Measurements from ENCODE around the gene FAM228A. TPM values are rescaled to one million over a fixed set of nuclear protein-coding genes. Genes with fewer than 3 reads are reported as not detected.

The FAM228A gene
- total RNA-seq, 2 experiments from 2014 or later = 0.25 to 0.46 TPM

DNA sequence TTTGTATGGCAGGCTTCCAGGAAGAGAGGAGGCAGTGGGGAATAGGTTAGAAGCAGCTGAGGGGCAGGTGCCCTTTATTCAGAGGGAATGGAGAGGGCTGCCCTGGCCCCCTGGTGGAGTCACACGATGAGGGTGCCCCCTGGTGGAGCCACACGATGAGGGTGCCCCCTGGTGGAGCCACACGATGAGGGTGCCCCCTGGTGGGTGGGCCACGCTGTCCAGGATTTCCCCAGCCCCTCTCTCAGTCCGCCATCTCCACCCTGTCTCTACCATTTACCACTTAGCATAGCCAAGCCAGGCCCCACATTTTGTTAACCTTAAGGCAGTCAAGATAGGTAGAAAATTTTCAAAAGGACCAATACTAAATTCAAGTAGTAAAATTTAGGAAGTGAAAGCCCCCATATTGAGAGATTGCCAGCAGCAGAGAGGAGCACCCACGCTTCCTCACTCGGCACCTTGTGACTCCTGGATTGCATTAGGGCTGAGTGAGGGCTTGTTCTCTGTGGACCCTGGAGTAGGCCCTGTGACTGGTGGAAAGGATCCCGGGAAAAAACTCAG is 10.4 kb upstream of the FAM228A start:
- H3K79me2 ChIP-seq (ENCODE audit: insufficient read depth, low read depth, low read length) = no peaks in the 10 kb centered on the region
- TF ChIP-seq EZH2phosphoT487 (IDR thresholded peaks at IDR 0.05; ENCODE audit: borderline replicate concordance, low read depth, low read length) = no peak
- TF ChIP-seq, protein P1, sequence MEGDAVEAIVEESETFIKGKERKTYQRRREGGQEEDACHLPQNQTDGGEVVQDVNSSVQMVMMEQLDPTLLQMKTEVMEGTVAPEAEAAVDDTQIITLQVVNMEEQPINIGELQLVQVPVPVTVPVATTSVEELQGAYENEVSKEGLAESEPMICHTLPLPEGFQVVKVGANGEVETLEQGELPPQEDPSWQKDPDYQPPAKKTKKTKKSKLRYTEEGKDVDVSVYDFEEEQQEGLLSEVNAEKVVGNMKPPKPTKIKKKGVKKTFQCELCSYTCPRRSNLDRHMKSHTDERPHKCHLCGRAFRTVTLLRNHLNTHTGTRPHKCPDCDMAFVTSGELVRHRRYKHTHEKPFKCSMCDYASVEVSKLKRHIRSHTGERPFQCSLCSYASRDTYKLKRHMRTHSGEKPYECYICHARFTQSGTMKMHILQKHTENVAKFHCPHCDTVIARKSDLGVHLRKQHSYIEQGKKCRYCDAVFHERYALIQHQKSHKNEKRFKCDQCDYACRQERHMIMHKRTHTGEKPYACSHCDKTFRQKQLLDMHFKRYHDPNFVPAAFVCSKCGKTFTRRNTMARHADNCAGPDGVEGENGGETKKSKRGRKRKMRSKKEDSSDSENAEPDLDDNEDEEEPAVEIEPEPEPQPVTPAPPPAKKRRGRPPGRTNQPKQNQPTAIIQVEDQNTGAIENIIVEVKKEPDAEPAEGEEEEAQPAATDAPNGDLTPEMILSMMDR (conservative IDR thresholded peaks at IDR 0.05; ENCODE audit: low read length) = peak; percentile 99
- ChIA-PET CTCF (ENCODE audit: unreplicated experiment) (interaction anchor here (0.6 kb wide), 1 partner anchor 99 kb away, joined by 3 read pairs; no protein-coding TSS in a partner anchor), POLR2A (no interaction called here)
- H3K4me1 ChIP-seq (ENCODE audit: insufficient read depth, low read length, poor library complexity, severe bottlenecking) = no peaks in the 10 kb centered on the region
- peaks cover 6% of the 10 kb centered on the region; the same call in 1 of the 2 replicates for H3K9me3 ChIP-seq (ENCODE audit: low read length)
- no peaks in the 10 kb centered on the region for H3K36me3 ChIP-seq (ENCODE audit: insufficient read depth, low read length)
- peak; percentile 67 for DNase-seq (ENCODE audit: low spot score)
- H4K20me1 ChIP-seq (ENCODE audit: insufficient read depth, low read length) = no peaks in the 10 kb centered on the region
- no peaks in the 10 kb centered on the region for H3K9me2 ChIP-seq (ENCODE audit: insufficient read depth, low read length)
- no peak overlapping the region for H3K27ac ChIP-seq (ENCODE audit: low read depth, low read length, poor library complexity, severe bottlenecking)
- no peak overlapping the region; the same call in 1 of the 2 replicates for H3K4me2 ChIP-seq (ENCODE audit: low read length)
- no peak overlapping the region for H3K4me3 ChIP-seq (ENCODE audit: low read depth, low read length, poor library complexity, severe bottlenecking)
- BruUV-seq (replicated peaks) = no TSS peak
- H2AFZ ChIP-seq (ENCODE audit: low read length) = no peak overlapping the region
- intact Hi-C loops (cut with micrococcal nuclease; ENCODE audit: unreplicated experiment) = loop anchor here (1.0 to 5.0 kb wide), 5 partner anchors 143 to 340 kb away; partner anchors contain the start of gene ATAD2B

DNA sequence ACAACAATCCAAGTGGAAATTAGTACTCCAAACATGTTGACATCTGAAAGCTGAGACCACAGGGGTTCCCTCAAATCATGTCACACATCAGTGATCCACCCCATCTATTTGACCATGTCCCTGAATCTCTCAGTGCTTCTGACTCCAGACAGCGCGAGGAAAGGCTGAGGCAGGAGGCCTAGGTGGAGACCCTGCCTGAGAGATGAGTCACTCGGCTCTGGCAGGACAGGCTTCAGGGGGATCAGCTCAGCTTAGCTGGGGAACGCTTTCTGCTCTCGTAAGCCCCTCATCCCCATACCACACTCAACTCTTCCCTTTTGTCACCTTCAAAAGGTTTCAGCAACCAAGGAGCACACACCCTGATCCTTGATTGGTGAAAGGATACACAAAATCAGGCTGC is 5.8 kb upstream of the FAM228A start:
- intact Hi-C loops (cut with micrococcal nuclease; ENCODE audit: unreplicated experiment) = no loop called here
- Histone ChIP-seq H3K27ac (ENCODE audit: low read depth, low read length, poor library complexity, severe bottlenecking) (no peak overlapping the region), H3K4me1 (ENCODE audit: insufficient read depth, low read length, poor library complexity, severe bottlenecking) (no peaks in the 10 kb centered on the region), H3K79me2 (ENCODE audit: insufficient read depth, low read depth, low read length) (no peaks in the 10 kb centered on the region), H3K9me2 (ENCODE audit: insufficient read depth, low read length) (no peaks in the 10 kb centered on the region), H4K20me1 (ENCODE audit: insufficient read depth, low read length) (no peaks in the 10 kb centered on the region), H3K9me3 (ENCODE audit: low read length) (no peaks in the 10 kb centered on the region), H2AFZ (ENCODE audit: low read length) (no peak overlapping the region), H3K36me3 (ENCODE audit: insufficient read depth, low read length) (no peaks in the 10 kb centered on the region), H3K4me3 (ENCODE audit: low read depth, low read length, poor library complexity, severe bottlenecking) (no peak overlapping the region), H3K4me2 (ENCODE audit: low read length) (no peak overlapping the region)
- BruUV-seq (replicated peaks) = no TSS peak
- TF ChIP-seq, protein P1 (conservative IDR thresholded peaks at IDR 0.05; ENCODE audit: low read length) = no peak
- no peak for TF ChIP-seq EZH2phosphoT487 (IDR thresholded peaks at IDR 0.05; ENCODE audit: borderline replicate concordance, low read depth, low read length)
- no peak for DNase-seq (ENCODE audit: low spot score)
- ChIA-PET POLR2A (interaction anchor here (0.7 kb wide), 1 partner anchor 310 kb away, joined by 3 read pairs; no protein-coding TSS in a partner anchor), CTCF (ENCODE audit: unreplicated experiment) (no interaction called here)

DNA sequence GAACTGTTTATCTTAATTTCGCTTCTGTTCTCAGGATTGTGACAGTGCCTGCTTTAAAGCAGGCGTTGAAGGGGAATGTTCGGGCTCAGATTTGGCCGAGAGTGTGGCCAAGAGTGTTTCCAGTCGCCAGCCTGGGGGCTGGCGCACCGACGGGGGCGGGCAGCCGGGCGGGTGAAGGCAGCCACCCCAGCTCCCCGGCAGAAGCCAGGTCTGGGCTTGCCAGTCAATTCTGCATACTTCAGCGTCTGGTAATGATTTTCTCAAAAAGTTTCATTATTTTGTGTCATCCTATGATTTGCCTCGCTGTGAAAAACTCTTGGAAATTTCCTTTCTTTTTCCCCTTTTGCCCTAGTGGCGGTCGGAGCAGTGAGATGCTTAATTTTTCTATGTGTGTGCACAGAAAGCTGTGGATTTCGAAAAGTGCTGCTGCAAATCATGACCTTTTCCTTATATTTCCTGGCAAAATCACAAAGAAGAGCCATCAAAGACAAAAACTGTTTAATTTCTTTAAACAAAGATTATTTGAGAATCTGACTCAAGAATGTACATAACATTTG is 856 bp downstream of the FAM228A start:
- Histone ChIP-seq H3K4me3 (ENCODE audit: low read depth, low read length, poor library complexity, severe bottlenecking) (no peak overlapping the region), H2AFZ (ENCODE audit: low read length) (no peak overlapping the region), H3K27ac (ENCODE audit: low read depth, low read length, poor library complexity, severe bottlenecking) (no peak overlapping the region), H4K20me1 (ENCODE audit: insufficient read depth, low read length) (no peaks in the 10 kb centered on the region), H3K36me3 (ENCODE audit: insufficient read depth, low read length) (no peaks in the 10 kb centered on the region), H3K9me3 (ENCODE audit: low read length) (no peaks in the 10 kb centered on the region), H3K4me2 (ENCODE audit: low read length) (no peak overlapping the region), H3K4me1 (ENCODE audit: insufficient read depth, low read length, poor library complexity, severe bottlenecking) (no peaks in the 10 kb centered on the region), H3K9me2 (ENCODE audit: insufficient read depth, low read length) (no peaks in the 10 kb centered on the region), H3K79me2 (ENCODE audit: insufficient read depth, low read depth, low read length) (no peaks in the 10 kb centered on the region)
- TF ChIP-seq, protein P1 (conservative IDR thresholded peaks at IDR 0.05; ENCODE audit: low read length) = no peak
- TF ChIP-seq EZH2phosphoT487 (IDR thresholded peaks at IDR 0.05; ENCODE audit: borderline replicate concordance, low read depth, low read length) = no peak
- intact Hi-C loops (cut with micrococcal nuclease; ENCODE audit: unreplicated experiment) = no loop called here
- ChIA-PET POLR2A (no interaction called here), CTCF (ENCODE audit: unreplicated experiment) (no interaction called here)
- BruUV-seq (replicated peaks) = no TSS peak
- no peak for DNase-seq (ENCODE audit: low spot score)
